Activated T-helper 1 cell treated with anti-CD3 and anti-CD28 coated beads, Interleukin-12 subunit alpha, Interleukin-12 subunit beta, Interleukin-2, Interleukin-4 antibody, amounts not matched to agents 30 ng/mL and 10 ng/mL and 1 ng/mL, durations not matched to agents 14 hours and 24 hours and 36 hours (primary cell): ENCODE measurements around the gene OR2W1. TPM values are rescaled to one million over a fixed set of nuclear protein-coding genes. Genes with fewer than 3 reads are reported as not detected.

Experiments
- DNase-seq: peaks from one replicate; pipeline ENCODE4 v3.0.0; 2021; ENCODE audit warnings: low spot score
- H3K27ac Mint-ChIP-seq: one replicate; pipeline ENCODE4 v1.8.0; 2021; ENCODE audit warnings: mild to moderate bottlenecking, mixed read lengths
- H3K27me3 Mint-ChIP-seq: one replicate; pipeline ENCODE4 v1.8.0; 2022; ENCODE audit warnings: mild to moderate bottlenecking, moderate library complexity, mixed read lengths; ENCODE audit not compliant: insufficient read depth
- H3K36me3 Mint-ChIP-seq: one replicate; pipeline ENCODE4 v1.8.0; 2021; ENCODE audit warnings: low read depth, mixed read lengths
- H3K4me1 Mint-ChIP-seq: one replicate; pipeline ENCODE4 v1.8.0; 2021; ENCODE audit warnings: low read depth, mixed read lengths
- H3K4me3 Mint-ChIP-seq: one replicate; pipeline ENCODE4 v1.8.0; 2021; ENCODE audit warnings: mild to moderate bottlenecking, moderate library complexity, mixed read lengths
- H3K9me3 Mint-ChIP-seq: one replicate; pipeline ENCODE4 v1.8.0; 2021; ENCODE audit warnings: mixed read lengths
- intact Hi-C: fragments of 100-400 bp; cut with micrococcal nuclease; formaldehyde crosslinking; loops from one replicate; pipeline ENCODE4 v1.15.1; 2024
- total RNA-seq: library from RNA; stranded (reverse); gene quantifications from 2 replicates; pipeline ENCODE4 v1.2.3, GENCODE V29; 2022

Gene OR2W1, protein sequence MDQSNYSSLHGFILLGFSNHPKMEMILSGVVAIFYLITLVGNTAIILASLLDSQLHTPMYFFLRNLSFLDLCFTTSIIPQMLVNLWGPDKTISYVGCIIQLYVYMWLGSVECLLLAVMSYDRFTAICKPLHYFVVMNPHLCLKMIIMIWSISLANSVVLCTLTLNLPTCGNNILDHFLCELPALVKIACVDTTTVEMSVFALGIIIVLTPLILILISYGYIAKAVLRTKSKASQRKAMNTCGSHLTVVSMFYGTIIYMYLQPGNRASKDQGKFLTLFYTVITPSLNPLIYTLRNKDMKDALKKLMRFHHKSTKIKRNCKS
- not detected in 2 replicates for total RNA-seq

GRCh38 chr6:29045075-29045474, at the start of gene OR2W1:
Gene OR2W1 (minus strand): TSS chr6:29045175. CDS start chr6:29045175, 0 bp downstream.
- Mint-ChIP-seq H3K4me3 (no peak within 1 kb of the TSS), H3K27ac (no peak within 1 kb of the TSS), H3K4me1 (no peaks in the 10 kb centered on the region), H3K27me3 (peaks cover 31% of the 10 kb centered on the region), H3K36me3 (no peaks in the 10 kb centered on the region), H3K9me3 (peaks cover 4% of the 10 kb centered on the region)
- intact Hi-C loops = no loop called here
- DNase-seq = no peak

DNA sequence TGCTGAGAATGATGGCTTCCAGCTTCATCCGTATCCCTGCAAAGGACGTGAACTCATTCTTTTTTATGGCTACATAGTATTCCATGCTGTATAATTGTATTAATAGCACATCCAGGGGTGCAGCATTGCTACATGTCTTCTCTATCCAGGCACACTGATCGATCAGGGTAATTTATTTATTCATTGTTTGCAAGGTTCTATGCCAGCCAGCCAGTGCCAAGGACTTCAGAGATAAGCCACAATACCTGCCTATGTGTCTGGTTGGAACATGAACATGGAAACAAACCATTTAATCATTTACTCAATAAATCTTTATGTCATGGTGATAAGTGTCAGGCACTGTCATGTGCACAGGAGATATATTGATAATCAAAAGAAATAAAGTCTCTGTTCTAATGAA, 48.0 kb upstream of the OR2W1 start:
- Mint-ChIP-seq H3K27me3 (peaks cover 6% of the 10 kb centered on the region), H3K4me1 (no peaks in the 10 kb centered on the region), H3K27ac (no peak overlapping the region), H3K4me3 (no peak overlapping the region), H3K9me3 (no peaks in the 10 kb centered on the region), H3K36me3 (no peaks in the 10 kb centered on the region)
- intact Hi-C loops = no loop called here
- no peak for DNase-seq

- intact Hi-C loops = no loop called here
- H3K4me1 Mint-ChIP-seq = no peaks in the 10 kb centered on the region
- H3K36me3 Mint-ChIP-seq = no peaks in the 10 kb centered on the region
- H3K27ac Mint-ChIP-seq = no peak within 1 kb of the TSS
- H3K27me3 Mint-ChIP-seq = peaks cover 14% of the 10 kb centered on the region
- no peak for DNase-seq
- no peak within 1 kb of the TSS for H3K4me3 Mint-ChIP-seq
- H3K9me3 Mint-ChIP-seq = no peaks in the 10 kb centered on the region
Observed at GRCh38 chr6:29087213-29087612, 42.2 kb upstream of the OR2W1 start, which contains the start of gene OR2B3. Gene OR2B3 (minus strand): TSS chr6:29087313. CDS start chr6:29087248, 65 bp downstream.

DNA sequence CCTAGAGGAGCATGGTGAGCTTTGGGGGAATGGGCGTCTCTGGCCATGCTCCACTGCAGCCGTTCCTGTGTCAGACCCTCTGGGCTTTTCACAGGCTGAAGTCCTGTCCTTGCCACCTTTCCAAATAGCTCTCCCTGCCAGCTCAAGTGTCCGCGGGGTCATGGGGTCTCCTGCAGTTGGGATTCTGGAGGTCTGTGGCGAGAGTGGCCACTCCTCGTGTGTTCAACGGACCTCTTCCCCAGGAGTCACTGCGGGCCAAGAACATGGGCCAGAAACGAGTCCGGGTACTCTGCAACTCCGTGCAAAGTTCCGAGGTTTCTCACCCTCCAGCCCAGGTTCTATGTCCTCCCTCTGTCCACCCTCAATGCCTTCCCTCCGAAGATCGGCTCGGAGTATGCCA, 37.5 kb upstream of the OR2W1 start:
- Mint-ChIP-seq H3K4me3 (no peak overlapping the region), H3K9me3 (no peaks in the 10 kb centered on the region), H3K4me1 (no peaks in the 10 kb centered on the region), H3K27me3 (peaks cover 7% of the 10 kb centered on the region), H3K36me3 (no peaks in the 10 kb centered on the region), H3K27ac (no peak overlapping the region)
- intact Hi-C loops = no loop called here
- no peak for DNase-seq

DNA sequence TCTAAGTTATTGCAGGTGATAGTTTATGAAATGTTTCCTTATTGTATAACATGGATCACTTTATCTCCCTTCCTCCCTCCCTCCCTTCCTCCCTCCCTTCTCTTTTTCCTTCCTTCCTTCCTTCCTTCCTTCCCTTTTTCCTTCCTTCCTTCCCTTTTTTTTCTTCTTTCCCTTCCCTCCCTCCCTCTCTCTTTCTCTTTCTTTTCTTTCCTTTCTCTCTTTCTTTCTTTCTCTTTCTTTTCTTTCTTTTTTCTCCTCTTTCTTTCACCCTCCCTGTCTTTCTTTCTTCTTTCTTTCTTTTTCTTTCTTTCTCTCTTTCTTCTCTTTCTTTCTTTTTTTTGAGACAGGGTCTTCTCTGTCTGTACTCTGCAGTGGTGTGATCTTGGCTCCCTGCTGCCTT, 36.3 kb upstream of the OR2W1 start:
- H3K36me3 Mint-ChIP-seq = no peaks in the 10 kb centered on the region
- intact Hi-C loops = no loop called here
- H3K4me3 Mint-ChIP-seq = no peak overlapping the region
- DNase-seq = no peak
- H3K27me3 Mint-ChIP-seq = peaks cover 6% of the 10 kb centered on the region
- no peaks in the 10 kb centered on the region for H3K9me3 Mint-ChIP-seq
- H3K27ac Mint-ChIP-seq = no peak overlapping the region
- no peaks in the 10 kb centered on the region for H3K4me1 Mint-ChIP-seq

DNA sequence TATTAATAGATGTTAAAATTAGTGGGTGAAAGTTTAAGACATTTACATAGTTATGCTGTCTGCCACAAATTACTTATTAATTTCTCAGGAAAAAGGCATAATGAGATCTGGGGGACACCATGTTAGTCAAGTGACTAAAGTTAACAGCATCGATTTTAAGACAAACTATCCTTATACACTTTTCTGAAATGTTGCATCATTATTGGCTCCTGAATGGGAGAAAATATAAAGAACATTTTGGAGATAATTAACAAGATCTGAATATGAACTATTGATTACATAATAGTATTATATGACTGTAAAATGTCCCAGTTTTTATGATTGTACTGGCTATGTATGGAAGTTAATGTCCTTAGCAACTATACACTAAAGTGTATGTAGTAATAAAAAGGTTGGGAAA, 34.2 kb upstream of the OR2W1 start:
- no peak for DNase-seq
- intact Hi-C loops = no loop called here
- H3K9me3 Mint-ChIP-seq = no peaks in the 10 kb centered on the region

DNA sequence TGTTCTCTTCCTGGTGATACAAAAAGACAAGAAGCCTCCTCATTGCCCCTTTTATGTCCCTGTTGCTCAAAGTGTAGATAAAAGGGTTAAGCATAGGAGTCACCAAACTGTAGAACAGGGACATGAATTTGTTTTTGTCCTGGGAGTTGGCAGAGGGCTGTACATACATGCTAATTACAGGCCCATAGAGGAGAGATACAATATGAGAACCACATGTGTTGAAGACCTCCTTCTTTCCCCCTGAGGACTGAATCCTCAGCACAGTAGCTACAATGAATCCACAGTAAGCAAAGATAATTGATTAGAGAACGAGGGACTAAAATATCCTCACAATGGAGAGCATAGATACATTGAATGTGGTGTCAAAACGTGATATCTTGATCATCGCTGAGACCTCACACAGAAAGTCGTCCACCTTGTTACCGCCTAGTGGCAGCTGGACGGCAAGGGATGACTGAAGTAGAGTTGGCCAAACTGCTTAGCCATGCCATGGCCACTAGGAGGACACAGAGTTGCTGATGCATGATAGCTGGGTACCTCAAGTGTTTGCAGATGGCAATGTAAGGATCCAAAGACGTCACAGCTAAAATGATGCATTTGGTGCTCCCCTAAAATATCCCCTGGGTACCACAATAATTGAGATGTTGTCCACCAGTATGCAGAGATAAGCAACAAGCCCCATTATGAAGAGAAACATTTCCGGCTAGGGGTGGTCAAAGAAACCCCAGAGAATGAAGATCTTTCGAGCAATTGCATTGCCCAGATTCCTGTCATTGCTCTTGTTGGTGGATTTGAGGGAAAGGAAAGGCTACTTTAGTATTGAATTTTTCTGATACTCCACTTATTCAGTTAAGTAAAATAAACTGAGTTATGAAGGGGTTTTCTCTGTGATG, 27.1 kb upstream of the OR2W1 start:
- no peaks in the 10 kb centered on the region for H3K9me3 Mint-ChIP-seq
- DNase-seq = no peak

More for the DNA sequence above, 34.2 kb upstream of the OR2W1 start:
- H3K4me3 Mint-ChIP-seq = no peak overlapping the region
- no peak overlapping the region for H3K27ac Mint-ChIP-seq
- no peaks in the 10 kb centered on the region for H3K4me1 Mint-ChIP-seq
- no peaks in the 10 kb centered on the region for H3K36me3 Mint-ChIP-seq
- H3K27me3 Mint-ChIP-seq = peaks cover 7% of the 10 kb centered on the region

GRCh38 chr6:29051680-29052079, 6.7 kb upstream of the OR2W1 start:
- no peak for DNase-seq
- H3K4me1 Mint-ChIP-seq = no peaks in the 10 kb centered on the region
- intact Hi-C loops = no loop called here
- H3K9me3 Mint-ChIP-seq = no peaks in the 10 kb centered on the region
- H3K27ac Mint-ChIP-seq = no peak overlapping the region
- no peak overlapping the region for H3K4me3 Mint-ChIP-seq
- H3K27me3 Mint-ChIP-seq = peaks cover 16% of the 10 kb centered on the region
- no peaks in the 10 kb centered on the region for H3K36me3 Mint-ChIP-seq

More for the DNA sequence above, 27.1 kb upstream of the OR2W1 start:
- Mint-ChIP-seq H3K36me3 (no peaks in the 10 kb centered on the region), H3K4me3 (no peak overlapping the region), H3K27ac (no peak overlapping the region), H3K27me3 (peaks cover 6% of the 10 kb centered on the region), H3K4me1 (no peaks in the 10 kb centered on the region)
- intact Hi-C loops = no loop called here

DNA sequence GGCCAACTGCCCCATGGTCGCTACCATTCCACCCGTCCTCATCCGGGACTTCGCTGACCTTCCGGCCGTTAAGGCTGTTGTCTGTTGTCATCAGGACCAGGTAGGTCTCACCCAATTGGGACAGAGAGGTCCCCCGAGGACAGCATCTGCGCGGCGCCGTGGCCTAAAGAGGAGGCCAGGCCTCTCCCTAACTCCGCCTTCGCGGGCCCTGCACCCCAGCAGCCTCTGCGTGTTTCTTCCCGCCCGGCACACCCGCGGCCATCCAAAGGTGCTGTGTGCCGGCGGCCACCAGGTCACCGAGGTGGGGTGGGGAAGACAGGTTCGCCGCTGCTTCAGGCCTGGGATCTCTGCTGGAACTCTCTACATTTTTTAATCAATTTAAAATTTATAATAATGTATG, 9.0 kb downstream of the OR2W1 start:
- peaks cover 5% of the 10 kb centered on the region for H3K27me3 Mint-ChIP-seq
- H3K4me3 Mint-ChIP-seq = no peak overlapping the region
- H3K36me3 Mint-ChIP-seq = no peaks in the 10 kb centered on the region
- no peak for DNase-seq
- no peaks in the 10 kb centered on the region for H3K4me1 Mint-ChIP-seq
- H3K27ac Mint-ChIP-seq = no peak overlapping the region
- no peaks in the 10 kb centered on the region for H3K9me3 Mint-ChIP-seq
- intact Hi-C loops = no loop called here

DNA sequence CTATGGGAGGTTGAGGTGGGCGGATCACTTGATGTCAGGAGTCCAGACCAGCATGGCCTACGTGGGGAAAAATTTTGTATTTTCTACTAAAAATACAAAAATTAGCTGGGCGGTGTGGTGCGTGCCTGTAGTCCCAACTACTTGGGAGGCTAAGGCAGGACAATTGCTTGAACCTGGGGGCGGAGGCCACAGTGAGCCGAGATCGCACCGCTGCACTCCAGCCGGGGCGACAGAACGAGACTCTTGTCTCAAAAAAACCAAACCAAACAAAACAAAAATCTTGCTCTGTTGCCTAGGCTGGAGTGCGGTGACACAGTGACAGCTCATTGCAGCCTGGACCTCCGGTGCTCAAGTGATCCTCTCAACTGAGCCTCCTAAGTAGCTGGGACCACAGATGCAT, 16.2 kb downstream of the OR2W1 start:
- no peak overlapping the region for H3K4me3 Mint-ChIP-seq
- H3K27ac Mint-ChIP-seq = no peak overlapping the region
- no peaks in the 10 kb centered on the region for H3K9me3 Mint-ChIP-seq
- H3K27me3 Mint-ChIP-seq = peaks cover 32% of the 10 kb centered on the region
- no peak for DNase-seq
- no peaks in the 10 kb centered on the region for H3K4me1 Mint-ChIP-seq
- intact Hi-C loops = no loop called here
- no peaks in the 10 kb centered on the region for H3K36me3 Mint-ChIP-seq

DNA sequence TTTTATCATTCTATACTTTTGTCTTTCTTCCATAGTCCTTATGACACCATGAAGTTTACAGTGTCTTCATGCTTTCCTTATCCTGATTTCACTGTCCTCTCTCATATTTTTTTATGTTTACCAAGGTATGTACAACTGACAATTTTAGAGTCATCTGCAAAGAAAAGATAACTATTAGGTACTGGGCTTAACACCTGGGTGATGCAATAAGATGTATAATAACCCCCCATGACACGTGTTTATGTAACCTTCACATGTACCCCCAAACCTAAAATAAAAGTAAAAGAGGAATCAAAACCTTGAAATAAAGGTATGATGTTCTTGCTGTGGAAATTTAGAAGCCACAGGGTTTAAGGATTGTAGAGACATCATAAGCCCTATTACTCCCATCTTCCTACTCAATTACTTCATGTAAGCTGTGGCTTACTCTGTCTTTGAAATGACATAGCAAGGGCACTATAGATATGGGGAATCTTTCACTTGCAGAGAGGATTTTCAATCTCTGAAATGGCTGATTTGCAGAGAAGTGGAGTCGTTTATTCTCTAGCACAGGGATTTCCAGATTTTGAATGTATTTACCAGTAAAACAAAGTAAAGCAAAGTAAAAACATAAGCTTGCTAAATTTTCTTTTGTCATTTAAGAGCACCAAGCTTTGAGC, 18.9 kb downstream of the OR2W1 start:
- H3K36me3 Mint-ChIP-seq = peaks cover 1% of the 10 kb centered on the region
- no peak overlapping the region for H3K4me3 Mint-ChIP-seq
- no peak for DNase-seq
- H3K27ac Mint-ChIP-seq = no peak overlapping the region
- H3K9me3 Mint-ChIP-seq = no peaks in the 10 kb centered on the region
- intact Hi-C loops = no loop called here
- H3K4me1 Mint-ChIP-seq = no peaks in the 10 kb centered on the region
- H3K27me3 Mint-ChIP-seq = peaks cover 38% of the 10 kb centered on the region

GRCh38 chr6:29021434-29021833, 23.5 kb downstream of the OR2W1 start:
- H3K36me3 Mint-ChIP-seq = peaks cover 1% of the 10 kb centered on the region
- H3K4me3 Mint-ChIP-seq = no peak overlapping the region
- H3K4me1 Mint-ChIP-seq = peaks cover 10% of the 10 kb centered on the region
- DNase-seq = no peak
- H3K27me3 Mint-ChIP-seq = peaks cover 34% of the 10 kb centered on the region
- intact Hi-C loops = no loop called here
- no peaks in the 10 kb centered on the region for H3K9me3 Mint-ChIP-seq
- H3K27ac Mint-ChIP-seq = no peak overlapping the region

- Mint-ChIP-seq H3K27me3 (peaks cover 24% of the 10 kb centered on the region), H3K9me3 (no peaks in the 10 kb centered on the region), H3K4me3 (no peak overlapping the region), H3K4me1 (peaks cover 18% of the 10 kb centered on the region), H3K36me3 (peaks cover 1% of the 10 kb centered on the region), H3K27ac (no peak overlapping the region)
- intact Hi-C loops = loop anchor here (10.0 kb wide), 2 partner anchors 155 to 885 kb away; no protein-coding TSS in a partner anchor
- DNase-seq = no peak
Observed at GRCh38 chr6:29019629-29020028, 25.3 kb downstream of the OR2W1 start.
